Fibroblast of lung (primary cell): ENCODE measurements around the gene VBP1. TPM values are rescaled to one million over a fixed set of nuclear protein-coding genes. Genes with fewer than 3 reads are reported as not detected.
"Not testable (repeated sequence)": the region's sequence is repeated elsewhere in the genome, so short reads cannot be mapped to it uniquely, and the experiment has no call there.

Source experiments
- DNase-seq, 2 donors: peaks; one replicate each; pipeline versions ENCODE4 v3.0.0 to v3.0.0-alpha.2; 2010; ENCODE audit warnings: low read depth in 2 of 2
- H2AFZ ChIP-seq: 2 replicates; pipeline ENCODE4 v1.5.1; 2012; ENCODE audit warnings: low read length, control low read depth, inconsistent platforms
- H3K27ac ChIP-seq: 2 replicates; pipeline ENCODE4 v1.5.1; 2011; ENCODE audit warnings: low read length, control low read depth; ENCODE audit not compliant: insufficient read depth
- H3K27me3 ChIP-seq: 2 replicates; pipeline ENCODE4 v1.5.1; 2011; ENCODE audit warnings: mild to moderate bottlenecking, low read length; ENCODE audit not compliant: control insufficient read depth, insufficient read depth
- H3K36me3 ChIP-seq: 2 replicates; pipeline ENCODE4 v1.5.1; 2011; ENCODE audit warnings: low read length; ENCODE audit not compliant: control insufficient read depth, insufficient read depth
- H3K4me1 ChIP-seq: 2 replicates; pipeline ENCODE4 v1.5.1; 2011; ENCODE audit warnings: low read length; ENCODE audit not compliant: control insufficient read depth, insufficient read depth; ENCODE audit errors: extremely low read depth
- H3K4me2 ChIP-seq: 2 replicates; pipeline ENCODE4 v1.5.1; 2011; ENCODE audit warnings: low read length, control low read depth; ENCODE audit not compliant: insufficient read depth; ENCODE audit errors: extremely low read depth
- H3K4me3 ChIP-seq, 4 experiments: fragments of 200-600 bp in 1 of 4; sonication (generic) in 1 of 4; replicated peaks in 1 of 4; 2 replicates each; pipeline ENCODE4 v1.5.1; 2011 to 2016; ENCODE audit warnings: low read length in 4 of 4, low read depth in 3 of 4, mild to moderate bottlenecking in 3 of 4, control low read depth in 2 of 4, inconsistent platforms in 1 of 4, mixed read lengths in 1 of 4; ENCODE audit not compliant: insufficient read depth in 1 of 4; ENCODE audit errors: control extremely low read depth in 1 of 4
- H3K79me2 ChIP-seq: 2 replicates; pipeline ENCODE4 v1.5.1; 2012; ENCODE audit warnings: mild to moderate bottlenecking, low read length, inconsistent platforms; ENCODE audit not compliant: control insufficient read depth, insufficient read depth
- H3K9ac ChIP-seq: 2 replicates; pipeline ENCODE4 v1.5.1; 2011; ENCODE audit warnings: mild to moderate bottlenecking, low read length, control low read depth; ENCODE audit not compliant: insufficient read depth
- H3K9me3 ChIP-seq: 2 replicates; pipeline ENCODE4 v1.5.1; 2012; ENCODE audit warnings: low read depth, low read length; ENCODE audit not compliant: control insufficient read depth, insufficient read depth
- H4K20me1 ChIP-seq: 2 replicates; pipeline ENCODE4 v1.5.1; 2011; ENCODE audit warnings: low read length; ENCODE audit not compliant: control insufficient read depth, insufficient read depth; ENCODE audit errors: extremely low read depth
- CTCF ChIP-seq, 2 donors: IDR thresholded peaks in 1 of 2; conservative IDR thresholded peaks in 1 of 2; 1 replicate in 1 of 2; 2 replicates in 1 of 2; pipeline ENCODE4 v1.5.1; 2011 to 2012; ENCODE audit warnings: low read length in 2 of 2, control low read depth in 1 of 2, inconsistent platforms in 1 of 2, low read depth in 1 of 2, mild to moderate bottlenecking in 1 of 2
- EZH2 ChIP-seq: IDR thresholded peaks from 2 replicates; pipeline ENCODE4 v1.5.1; 2012; ENCODE audit warnings: low read length, control low read depth, mild to moderate bottlenecking; ENCODE audit errors: missing control alignments
- polyA plus RNA-seq, 2 donors: library from polyadenylated mRNA; depleted of rRNA in 1 of 2; stranded (reverse) in 1 of 2; unstranded in 1 of 2; fragments of >200 nt; gene quantifications; 2 replicates each; pipeline ENCODE4 v1.2.1, GENCODE V29; 2011 to 2012; ENCODE audit warnings: missing spikeins in 1 of 2
- total RNA-seq: library from RNA; depleted of rRNA; stranded (reverse); fragments of >200 nt; gene quantifications from 2 replicates; pipeline ENCODE4 v1.2.1, GENCODE V29; 2014

Gene VBP1
- total and polyA plus RNA-seq, 2 donors (not counting 1 experiment from before 2014, with no cell fraction given) = 60.9 to 63.9 TPM

DNA sequence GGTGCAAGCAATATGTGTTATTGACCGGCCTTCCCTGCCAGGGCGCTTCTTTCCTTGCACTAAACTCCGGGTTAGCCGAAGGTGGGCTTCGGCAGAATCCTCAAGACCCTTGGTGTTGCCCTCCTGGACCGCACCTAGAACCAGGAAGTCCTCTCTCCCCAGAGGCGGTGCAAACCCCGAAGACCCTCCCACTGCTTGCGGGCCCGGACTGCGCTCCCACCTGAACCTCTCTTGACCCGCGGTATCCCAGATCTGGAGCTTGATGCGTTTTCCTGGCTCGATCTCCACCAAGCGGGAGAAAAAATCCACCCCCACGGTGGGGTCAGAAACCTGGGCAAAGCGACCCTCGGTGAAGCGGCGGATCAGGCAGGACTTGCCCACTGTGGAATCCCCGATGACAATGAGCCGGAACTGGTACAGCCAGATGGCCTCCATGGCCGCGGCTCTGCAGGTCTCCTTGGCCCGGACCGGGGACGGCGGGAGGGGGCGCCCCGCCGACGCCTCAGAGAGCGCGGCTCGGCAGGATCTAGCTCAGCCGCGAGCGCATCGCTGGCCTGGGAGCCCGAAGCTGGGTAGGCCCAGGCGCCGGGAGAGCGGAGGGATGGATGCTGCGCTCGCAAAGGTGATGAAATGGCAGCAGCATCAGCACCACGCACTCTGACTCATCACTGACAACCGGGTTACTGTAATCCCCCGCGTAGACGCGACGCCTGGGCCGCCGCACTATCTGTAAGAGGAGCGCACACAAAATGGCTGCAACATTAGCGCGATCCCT lies 47.8 kb downstream of the VBP1 start, which contains the start of gene RAB39B:
RAB39B (minus strand) TSS at position 638 of the 775 bp plus-strand sequence; CDS start at position 435, 203 bp downstream.
- H3K4me2 ChIP-seq = peak within 1 kb of the TSS; percentile 35
- H4K20me1 ChIP-seq = no peaks in the 10 kb centered on the region
- H3K9ac ChIP-seq = no peak within 1 kb of the TSS
- no peaks in the 10 kb centered on the region for H3K27me3 ChIP-seq
- H3K4me3 ChIP-seq = peak within 1 kb of the TSS; percentile 17 to 45 (median 34)
- TF ChIP-seq EZH2 (no peak), CTCF (conservative IDR thresholded peaks at IDR 0.05 in 1 of 2, IDR thresholded peaks at IDR 0.05 in 1 of 2; ENCODE audit: low read depth in 1 of 2, low read length in 2 of 2) (no peak)
- no peaks in the 10 kb centered on the region for H3K36me3 ChIP-seq
- no peak within 1 kb of the TSS for H3K27ac ChIP-seq
- peak within 1 kb of the TSS; percentile 23 for H2AFZ ChIP-seq
- peak; percentile 60 to 67 for DNase-seq
- H3K79me2 ChIP-seq = no peaks in the 10 kb centered on the region
- H3K4me1 ChIP-seq = no peaks in the 10 kb centered on the region
- no peaks in the 10 kb centered on the region for H3K9me3 ChIP-seq

GRCh38 chrX:155266439-155266838 lies 50.2 kb downstream of the VBP1 start:
- Histone ChIP-seq H3K4me2 (no peak overlapping the region), H3K27me3 (no peaks in the 10 kb centered on the region), H3K36me3 (no peaks in the 10 kb centered on the region), H4K20me1 (no peaks in the 10 kb centered on the region), H3K9me3 (no peaks in the 10 kb centered on the region), H2AFZ (no peak overlapping the region), H3K4me3 (no peak overlapping the region), H3K79me2 (no peaks in the 10 kb centered on the region), H3K27ac (no peak overlapping the region), H3K9ac (no peak overlapping the region), H3K4me1 (no peaks in the 10 kb centered on the region)
- TF ChIP-seq EZH2 (no peak), CTCF (conservative IDR thresholded peaks at IDR 0.05 in 1 of 2, IDR thresholded peaks at IDR 0.05 in 1 of 2; ENCODE audit: low read depth in 1 of 2, low read length in 2 of 2) (no peak)
- no peak for DNase-seq

DNA sequence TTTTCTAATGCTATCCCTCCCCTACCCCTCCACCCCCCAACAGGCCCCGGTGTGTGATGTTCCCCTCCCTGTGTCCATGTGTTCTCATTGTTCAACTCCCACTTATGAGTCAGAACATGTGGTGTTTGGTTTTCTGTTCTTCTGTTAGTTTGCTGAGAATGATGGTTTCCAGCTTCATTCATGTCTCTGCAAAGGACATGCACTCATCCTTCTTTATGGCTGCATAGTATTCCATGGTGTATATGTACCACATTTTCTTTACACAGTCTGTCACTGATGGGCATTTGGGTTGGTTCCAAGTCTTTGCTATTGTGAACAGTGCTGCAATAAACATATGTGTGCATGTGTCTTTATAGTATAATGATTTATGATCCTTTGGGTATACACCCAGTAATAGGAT lies 51.7 kb downstream of the VBP1 start:
- not testable (repeated sequence) for H3K4me2 ChIP-seq, H3K27ac ChIP-seq, H3K4me3 ChIP-seq, H3K36me3 ChIP-seq, H3K79me2 ChIP-seq, H3K9ac ChIP-seq, H3K4me1 ChIP-seq, DNase-seq, H4K20me1 ChIP-seq, H3K27me3 ChIP-seq, H2AFZ ChIP-seq, H3K9me3 ChIP-seq
